ENCODE data around the gene KATNIP.

Gene KATNIP

DNA sequence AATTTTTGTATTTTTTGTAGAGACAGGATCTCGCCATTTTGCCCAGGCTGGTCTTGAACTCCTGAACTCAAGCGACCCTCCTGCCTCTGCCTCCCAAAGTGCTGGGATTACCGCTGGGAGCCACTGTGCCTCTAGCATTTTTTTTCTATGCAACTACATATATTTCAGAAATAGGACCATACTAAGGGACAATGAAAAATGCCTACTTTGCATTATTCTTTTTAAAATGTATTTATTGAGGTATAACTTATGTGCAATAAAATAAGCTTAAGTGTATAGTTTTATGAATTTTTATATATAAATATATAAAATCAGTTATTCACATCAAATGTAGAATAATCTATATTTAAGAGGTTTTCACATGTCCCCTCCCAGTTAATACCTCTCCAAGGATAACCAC lies 38.1 kb downstream of the KATNIP start:
- no peak for DNase-seq

DNA sequence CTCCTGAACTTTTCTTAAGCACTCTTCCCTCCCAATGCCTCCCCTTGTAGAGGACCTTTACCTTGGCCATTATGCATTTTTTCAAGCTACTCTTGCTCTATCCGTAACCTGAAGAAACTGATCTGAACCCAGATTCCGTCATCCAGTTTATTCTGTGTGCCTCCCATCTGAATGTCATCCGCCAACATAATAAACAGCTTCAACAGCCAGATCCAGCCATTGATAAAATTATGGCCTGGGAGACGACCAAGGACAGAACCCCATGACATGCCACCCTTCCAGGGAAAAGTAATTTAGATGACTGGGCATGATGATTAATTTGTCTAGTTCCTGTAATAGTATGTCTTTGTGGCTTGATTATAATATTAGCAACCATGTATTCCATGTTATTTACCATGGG lies 41.9 kb downstream of the KATNIP start:
- no peak for DNase-seq

DNA sequence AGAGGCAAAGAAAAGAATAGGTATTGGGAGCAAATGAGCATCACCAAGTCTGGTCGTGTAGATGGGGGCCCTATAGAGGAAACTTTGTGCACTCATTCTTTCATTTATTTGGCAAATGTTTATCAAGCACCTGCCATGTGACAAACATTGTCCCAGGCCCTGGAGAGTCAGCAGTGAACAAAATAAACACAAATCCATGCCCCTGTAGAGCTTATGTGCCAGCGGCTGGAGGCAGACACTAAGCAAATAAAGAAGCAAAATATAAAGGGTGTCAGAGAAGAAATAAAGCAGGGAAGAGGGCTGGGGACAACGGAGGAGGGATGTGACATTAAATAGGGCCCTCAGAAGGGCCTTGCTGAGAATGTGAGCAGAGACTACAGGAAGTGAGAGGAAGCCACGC lies 45.5 kb downstream of the KATNIP start:
- no peak for DNase-seq

DNA sequence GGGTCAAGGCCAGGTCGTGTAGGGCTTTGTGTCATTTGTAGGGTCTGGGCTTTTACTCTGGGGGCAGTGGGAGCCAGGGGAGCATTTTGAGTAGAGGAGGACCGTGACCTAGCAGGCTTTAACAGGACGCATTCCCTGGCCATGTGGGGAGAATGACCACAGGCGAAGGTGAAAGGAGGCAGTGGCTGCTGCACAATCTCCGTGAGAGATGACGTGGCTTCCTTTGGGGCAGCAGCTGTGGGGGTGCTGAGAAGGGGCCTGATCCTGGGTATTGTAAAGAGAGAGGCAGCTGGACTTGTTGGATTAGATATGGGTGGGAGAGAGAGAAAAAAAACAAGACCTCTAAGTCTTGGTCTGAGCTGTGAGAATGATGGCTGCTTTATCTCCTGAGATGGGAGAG lies 46.0 kb downstream of the KATNIP start:
- no peak for DNase-seq

DNA sequence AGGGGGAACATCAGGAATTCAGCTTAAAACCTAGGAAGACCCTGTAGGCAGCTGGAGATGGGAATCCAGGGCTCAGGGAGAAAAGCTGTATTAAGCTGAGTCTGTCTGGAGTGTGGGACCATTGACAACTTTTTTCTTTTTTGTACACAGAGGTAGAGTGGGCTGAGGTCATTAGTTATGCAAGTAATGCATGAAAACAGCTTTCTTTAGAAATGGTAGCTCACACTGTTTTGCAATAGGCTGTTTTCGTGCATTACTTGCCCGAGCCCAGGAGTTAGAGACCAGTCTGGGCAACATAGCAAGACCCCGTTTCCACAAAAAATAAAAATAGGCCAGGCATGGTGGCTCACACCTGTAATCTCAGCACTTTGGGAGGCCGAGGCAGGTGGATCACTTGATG lies 46.5 kb downstream of the KATNIP start:
- DNase-seq = no peak

DNA sequence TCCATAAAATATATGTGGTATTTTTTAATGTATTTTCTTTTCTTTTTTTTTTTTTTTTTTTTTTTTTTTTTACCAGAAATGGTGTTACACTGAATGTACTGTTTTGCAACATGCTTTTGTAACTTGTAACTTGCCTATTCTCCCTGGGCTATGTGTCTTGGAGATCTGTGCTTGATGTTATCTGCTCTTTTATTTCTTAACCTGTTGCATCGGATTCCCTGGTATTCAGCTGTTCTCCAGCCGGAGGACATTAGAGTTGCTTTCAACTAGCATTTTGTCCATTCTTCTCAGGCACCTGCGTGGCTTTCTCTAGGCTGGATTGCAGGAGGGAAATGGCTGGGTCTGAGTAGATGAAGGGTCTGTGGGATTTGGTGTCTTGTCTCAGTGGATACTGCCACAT lies 47.4 kb downstream of the KATNIP start:
- no peak for DNase-seq

DNA sequence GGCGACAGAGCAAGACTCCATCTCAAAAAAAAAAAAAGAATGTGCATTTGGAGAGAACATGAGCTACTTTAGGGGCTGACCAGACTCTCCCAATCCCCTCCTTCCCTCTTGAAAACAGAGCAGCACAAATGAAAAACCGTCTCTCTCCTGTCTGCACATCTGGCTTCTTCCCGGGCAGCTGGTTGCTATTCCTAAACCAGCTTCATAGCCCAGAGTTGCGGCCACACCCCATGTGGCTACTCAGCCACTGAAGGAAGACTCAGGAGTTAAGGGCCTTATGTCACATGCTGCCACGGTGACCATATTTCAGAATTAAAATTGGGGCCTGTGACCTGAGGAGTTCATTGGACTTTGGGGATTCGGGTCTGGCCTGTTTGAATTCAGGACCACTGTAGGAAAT lies 48.3 kb downstream of the KATNIP start:
- DNase-seq = no peak

DNA sequence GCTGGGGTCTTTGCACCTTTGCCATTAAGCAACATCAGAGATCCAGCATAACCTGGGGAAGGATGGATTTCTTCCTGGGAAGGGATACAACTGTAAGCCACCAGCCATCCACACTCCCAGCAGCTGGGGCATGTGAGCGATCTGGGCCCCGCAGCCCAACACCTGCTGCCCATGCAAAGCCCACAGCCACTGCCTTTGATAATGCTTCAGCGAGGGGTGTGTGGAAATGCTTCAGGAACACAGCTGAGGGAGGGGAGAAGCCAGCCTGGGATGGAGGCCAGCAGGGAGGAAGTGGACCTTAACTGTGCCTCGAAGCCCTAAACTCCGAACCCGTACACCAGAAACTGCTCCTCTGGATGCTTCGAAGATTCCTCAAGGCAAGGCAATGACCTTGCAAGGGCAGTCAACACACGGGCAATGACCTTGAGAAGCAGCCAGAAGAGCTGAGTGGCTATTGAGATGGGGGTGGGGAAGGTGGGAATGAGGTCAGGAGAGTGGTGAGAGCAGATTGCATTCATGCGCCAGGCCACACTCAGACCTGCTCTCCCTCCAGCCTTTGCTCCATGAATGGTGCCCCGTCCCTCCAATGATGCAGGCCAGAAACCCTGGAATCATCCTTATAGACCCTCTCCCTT lies 49.1 kb downstream of the KATNIP start:
- DNase-seq = no peak

DNA sequence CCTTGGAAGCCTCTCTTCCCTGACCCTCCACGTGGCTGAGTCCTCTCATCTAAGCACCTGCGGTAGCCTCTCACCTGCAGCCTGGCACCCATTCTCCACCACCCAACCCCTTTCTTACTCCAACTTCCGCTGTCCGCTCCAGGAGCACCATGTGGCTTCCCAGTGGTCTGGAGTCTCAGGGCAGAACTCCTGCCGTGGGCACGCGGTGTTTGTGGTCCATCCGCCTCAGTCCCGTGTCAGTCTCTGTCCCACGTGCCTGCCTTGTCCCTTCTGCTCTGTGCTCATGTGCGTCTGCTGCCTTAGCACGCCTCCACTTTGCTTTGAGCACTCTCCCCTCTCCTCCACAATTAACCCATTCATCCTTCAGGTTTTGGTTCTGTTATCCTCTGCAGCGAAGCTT lies 49.7 kb downstream of the KATNIP start:
- no peak for DNase-seq

Data from NCI-H1048 (cell line).